Neural cell (in vitro differentiated cells): ENCODE measurements around the gene U2SURP.

ENCODE experiments used
- EP300 ChIP-seq: fragments of 450-650 bp; conservative IDR thresholded peaks from 2 replicates; pipeline ENCODE4 v1.6.1; 2014; ENCODE audit warnings: antibody characterized with exemption, mild to moderate bottlenecking, moderate library complexity; ENCODE audit not compliant: poor library complexity, severe bottlenecking
- EZH2 ChIP-seq: fragments of 200-600, 300-800 bp; shearing (Covaris generic), sonication (generic); IDR thresholded peaks from 2 replicates; pipeline ENCODE4 v1.6.1; 2014; ENCODE audit warnings: antibody characterized with exemption, low read length, borderline replicate concordance, mild to moderate bottlenecking; ENCODE audit not compliant: insufficient read depth, poor library complexity, severe bottlenecking
- POLR2AphosphoS5 ChIP-seq: IDR thresholded peaks from 2 replicates; pipeline ENCODE4 v1.6.1; 2012
- RAD21 ChIP-seq: fragments of 450-650 bp; conservative IDR thresholded peaks from 2 replicates; pipeline ENCODE4 v1.6.1; 2014; ENCODE audit warnings: antibody characterized with exemption, mild to moderate bottlenecking, moderate library complexity
- SMC3 ChIP-seq: fragments of 450-650 bp; conservative IDR thresholded peaks from 2 replicates; pipeline ENCODE4 v1.6.1; 2014; ENCODE audit warnings: antibody characterized with exemption, mild to moderate bottlenecking, moderate library complexity; ENCODE audit not compliant: poor library complexity
- TF ChIP-seq, protein P1 (sequence below): fragments of 450-650 bp; IDR thresholded peaks from 2 replicates; pipeline ENCODE4 v1.5.1; 2014; ENCODE audit warnings: antibody characterized with exemption, mild to moderate bottlenecking, moderate library complexity; ENCODE audit not compliant: poor library complexity, severe bottlenecking
- TF ChIP-seq, protein P2 (sequence below): IDR thresholded peaks from 2 replicates; pipeline ENCODE4 v1.6.1; 2012; ENCODE audit warnings: borderline replicate concordance

DNA sequence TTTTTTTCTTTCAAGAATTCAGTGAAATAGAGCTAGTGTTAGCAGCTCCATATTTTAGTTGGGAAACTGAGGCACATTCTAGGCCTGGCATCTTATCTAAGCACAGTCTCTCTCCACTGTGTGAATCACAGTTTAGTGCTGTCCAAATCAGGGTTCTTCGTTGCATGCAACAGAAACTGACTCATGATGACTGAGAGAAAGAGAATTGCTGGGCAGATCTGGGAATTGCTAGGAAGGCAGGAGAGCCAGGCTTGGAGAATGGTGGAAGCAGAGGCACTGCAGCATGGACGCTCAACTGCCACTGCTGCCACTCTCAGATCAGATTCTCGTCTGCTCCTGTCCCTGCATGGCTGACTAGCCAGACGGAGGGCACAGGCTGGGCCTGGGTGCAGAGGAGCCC lies 77.5 kb downstream of the U2SURP start:
- TF ChIP-seq, protein P1, sequence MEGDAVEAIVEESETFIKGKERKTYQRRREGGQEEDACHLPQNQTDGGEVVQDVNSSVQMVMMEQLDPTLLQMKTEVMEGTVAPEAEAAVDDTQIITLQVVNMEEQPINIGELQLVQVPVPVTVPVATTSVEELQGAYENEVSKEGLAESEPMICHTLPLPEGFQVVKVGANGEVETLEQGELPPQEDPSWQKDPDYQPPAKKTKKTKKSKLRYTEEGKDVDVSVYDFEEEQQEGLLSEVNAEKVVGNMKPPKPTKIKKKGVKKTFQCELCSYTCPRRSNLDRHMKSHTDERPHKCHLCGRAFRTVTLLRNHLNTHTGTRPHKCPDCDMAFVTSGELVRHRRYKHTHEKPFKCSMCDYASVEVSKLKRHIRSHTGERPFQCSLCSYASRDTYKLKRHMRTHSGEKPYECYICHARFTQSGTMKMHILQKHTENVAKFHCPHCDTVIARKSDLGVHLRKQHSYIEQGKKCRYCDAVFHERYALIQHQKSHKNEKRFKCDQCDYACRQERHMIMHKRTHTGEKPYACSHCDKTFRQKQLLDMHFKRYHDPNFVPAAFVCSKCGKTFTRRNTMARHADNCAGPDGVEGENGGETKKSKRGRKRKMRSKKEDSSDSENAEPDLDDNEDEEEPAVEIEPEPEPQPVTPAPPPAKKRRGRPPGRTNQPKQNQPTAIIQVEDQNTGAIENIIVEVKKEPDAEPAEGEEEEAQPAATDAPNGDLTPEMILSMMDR = no peak
- TF ChIP-seq EZH2 = no peak
- no peak for TF ChIP-seq EP300
- no peak for TF ChIP-seq POLR2AphosphoS5
- TF ChIP-seq RAD21 = no peak
- TF ChIP-seq, protein P2, sequence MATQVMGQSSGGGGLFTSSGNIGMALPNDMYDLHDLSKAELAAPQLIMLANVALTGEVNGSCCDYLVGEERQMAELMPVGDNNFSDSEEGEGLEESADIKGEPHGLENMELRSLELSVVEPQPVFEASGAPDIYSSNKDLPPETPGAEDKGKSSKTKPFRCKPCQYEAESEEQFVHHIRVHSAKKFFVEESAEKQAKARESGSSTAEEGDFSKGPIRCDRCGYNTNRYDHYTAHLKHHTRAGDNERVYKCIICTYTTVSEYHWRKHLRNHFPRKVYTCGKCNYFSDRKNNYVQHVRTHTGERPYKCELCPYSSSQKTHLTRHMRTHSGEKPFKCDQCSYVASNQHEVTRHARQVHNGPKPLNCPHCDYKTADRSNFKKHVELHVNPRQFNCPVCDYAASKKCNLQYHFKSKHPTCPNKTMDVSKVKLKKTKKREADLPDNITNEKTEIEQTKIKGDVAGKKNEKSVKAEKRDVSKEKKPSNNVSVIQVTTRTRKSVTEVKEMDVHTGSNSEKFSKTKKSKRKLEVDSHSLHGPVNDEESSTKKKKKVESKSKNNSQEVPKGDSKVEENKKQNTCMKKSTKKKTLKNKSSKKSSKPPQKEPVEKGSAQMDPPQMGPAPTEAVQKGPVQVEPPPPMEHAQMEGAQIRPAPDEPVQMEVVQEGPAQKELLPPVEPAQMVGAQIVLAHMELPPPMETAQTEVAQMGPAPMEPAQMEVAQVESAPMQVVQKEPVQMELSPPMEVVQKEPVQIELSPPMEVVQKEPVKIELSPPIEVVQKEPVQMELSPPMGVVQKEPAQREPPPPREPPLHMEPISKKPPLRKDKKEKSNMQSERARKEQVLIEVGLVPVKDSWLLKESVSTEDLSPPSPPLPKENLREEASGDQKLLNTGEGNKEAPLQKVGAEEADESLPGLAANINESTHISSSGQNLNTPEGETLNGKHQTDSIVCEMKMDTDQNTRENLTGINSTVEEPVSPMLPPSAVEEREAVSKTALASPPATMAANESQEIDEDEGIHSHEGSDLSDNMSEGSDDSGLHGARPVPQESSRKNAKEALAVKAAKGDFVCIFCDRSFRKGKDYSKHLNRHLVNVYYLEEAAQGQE = no peak
- no peak for TF ChIP-seq SMC3
